NCI-H1694 treated with DMSO at 0.1 percent for 48 hours (cell line): Measurements from ENCODE around the gene CTSA.

Experiments
- DNase-seq: peaks from one replicate; lab custom pipeline; 2025; lab: John Stamatoyannopoulos, UW

Gene CTSA

DNA sequence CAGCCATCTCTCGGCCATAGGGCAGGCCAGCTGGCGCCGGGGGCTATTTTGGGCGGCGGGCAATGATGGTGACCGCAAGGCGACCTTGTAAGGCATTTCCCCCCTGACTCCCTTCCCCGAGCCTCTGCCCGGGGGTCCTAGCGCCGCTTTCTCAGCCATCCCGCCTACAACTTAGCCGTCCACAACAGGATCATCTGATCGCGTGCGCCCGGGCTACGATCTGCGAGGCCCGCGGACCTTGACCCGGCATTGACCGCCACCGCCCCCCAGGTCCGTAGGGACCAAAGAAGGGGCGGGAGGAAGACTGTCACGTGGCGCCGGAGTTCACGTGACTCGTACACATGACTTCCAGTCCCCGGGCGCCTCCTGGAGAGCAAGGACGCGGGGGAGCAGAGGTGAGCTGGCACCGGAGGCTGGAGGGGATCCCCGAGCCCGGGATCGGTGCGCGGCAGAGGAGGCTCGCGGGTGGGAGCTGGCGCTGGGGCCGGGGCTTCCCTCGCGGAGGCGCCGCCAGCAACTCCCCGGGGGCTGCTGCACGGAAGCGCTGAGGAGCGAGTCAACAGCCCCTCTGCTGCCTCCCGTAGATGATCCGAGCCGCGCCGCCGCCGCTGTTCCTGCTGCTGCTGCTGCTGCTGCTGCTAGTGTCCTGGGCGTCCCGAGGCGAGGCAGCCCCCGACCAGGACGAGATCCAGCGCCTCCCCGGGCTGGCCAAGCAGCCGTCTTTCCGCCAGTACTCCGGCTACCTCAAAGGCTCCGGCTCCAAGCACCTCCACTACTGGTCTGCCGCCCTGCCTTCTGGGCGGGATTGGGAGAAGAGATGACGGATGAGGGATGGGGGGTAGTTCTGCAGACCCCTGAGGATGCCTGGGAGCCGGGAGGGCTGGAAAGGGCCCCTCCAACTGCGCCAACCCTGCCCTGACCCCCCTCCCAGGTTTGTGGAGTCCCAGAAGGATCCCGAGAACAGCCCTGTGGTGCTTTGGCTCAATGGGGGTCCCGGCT, at the start of gene CTSA, which contains the start of gene NEURL2:
CTSA (plus strand) TSS at position 351 of the 999 bp plus-strand sequence; CDS start at position 585, 234 bp downstream.
NEURL2 (minus strand) TSS at position 224 of the 999 bp plus-strand sequence; CDS start at position 7, 217 bp downstream.
- peak; percentile 27 for DNase-seq

DNA sequence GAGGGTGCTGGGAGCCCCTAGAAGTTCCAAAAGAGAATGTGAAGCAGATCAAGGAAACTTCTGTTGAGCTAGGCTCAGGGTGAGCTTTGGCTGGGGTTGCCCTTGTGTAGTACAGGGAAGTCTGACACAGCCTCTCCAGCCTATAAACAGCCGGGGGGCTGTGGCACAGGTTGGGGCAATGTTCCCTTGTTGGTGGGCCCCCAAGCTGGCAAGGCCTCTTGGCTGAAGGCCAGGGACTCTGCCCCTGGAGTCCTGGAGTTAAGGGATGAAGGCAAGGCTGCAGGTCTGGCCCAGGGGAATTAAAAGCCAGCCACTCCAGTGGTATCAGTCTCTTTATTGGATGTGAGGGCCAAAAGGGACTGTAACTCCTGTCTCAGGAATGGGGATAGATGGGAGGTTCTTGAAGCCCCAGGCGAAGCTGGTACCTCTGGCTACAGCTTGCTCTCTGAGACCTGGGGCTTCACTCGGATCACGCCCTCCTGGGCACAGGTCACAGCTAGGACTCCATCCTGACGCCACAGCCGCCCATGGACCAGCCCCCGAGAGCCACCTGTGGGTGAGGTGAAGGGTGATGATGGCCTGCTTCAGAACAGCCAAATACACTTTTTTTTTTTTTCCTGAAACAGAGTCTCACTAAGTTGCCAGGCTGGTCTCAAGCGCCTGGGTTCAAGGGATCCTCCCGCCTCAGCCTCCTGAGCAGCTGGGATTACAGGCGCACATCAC, 49.6 kb upstream of the CTSA start:
- DNase-seq = no peak

GRCh38 chr20:45842169-45842812, 48.8 kb upstream of the CTSA start:
- DNase-seq = no peak

- no peak for DNase-seq
Measured at GRCh38 chr20:45843506-45843905, 47.6 kb upstream of the CTSA start.

DNA sequence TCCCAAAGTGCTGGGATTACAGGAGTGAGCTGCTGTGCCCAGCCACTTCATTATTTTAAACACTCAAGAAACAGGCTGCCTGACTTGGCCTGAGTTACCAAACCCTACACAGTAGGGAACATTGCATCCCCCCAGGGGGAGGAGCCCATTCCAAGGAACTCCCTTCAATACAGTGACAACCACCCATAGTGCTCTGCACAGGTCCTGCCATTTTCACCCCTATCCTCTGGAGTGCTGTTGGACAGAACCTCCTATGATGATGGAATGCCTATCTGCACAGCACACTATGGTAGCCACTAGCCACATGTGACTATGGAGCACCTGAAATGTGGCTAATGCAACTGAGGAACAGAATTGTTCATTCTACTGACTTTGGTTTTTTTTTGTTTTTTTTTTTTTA, 45.7 kb upstream of the CTSA start:
- DNase-seq = no peak

DNA sequence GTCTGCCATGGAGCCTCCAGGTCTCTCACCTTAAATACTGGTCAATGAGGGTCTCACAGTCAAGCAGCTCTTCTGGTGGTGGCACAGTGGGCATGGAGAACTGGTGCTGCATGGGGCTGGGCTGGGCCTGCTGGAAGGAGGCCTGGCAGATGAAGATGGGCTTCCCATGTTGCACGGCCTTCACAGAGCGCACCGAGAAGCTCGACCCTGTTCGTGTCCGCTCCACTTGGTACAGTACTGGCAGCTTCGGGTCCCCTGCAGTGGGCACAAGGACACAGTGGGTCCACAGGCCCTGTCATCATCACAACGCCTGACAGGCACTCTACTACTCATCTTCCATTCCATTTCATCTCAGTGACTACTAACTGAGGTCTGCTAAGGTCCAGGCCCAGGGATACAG, 42.7 kb upstream of the CTSA start:
- DNase-seq = no peak

- DNase-seq = no peak
Measured at GRCh38 chr20:45848969-45849582, 42.1 kb upstream of the CTSA start.

GRCh38 chr20:45850238-45850637, 40.9 kb upstream of the CTSA start:
- no peak for DNase-seq

DNA sequence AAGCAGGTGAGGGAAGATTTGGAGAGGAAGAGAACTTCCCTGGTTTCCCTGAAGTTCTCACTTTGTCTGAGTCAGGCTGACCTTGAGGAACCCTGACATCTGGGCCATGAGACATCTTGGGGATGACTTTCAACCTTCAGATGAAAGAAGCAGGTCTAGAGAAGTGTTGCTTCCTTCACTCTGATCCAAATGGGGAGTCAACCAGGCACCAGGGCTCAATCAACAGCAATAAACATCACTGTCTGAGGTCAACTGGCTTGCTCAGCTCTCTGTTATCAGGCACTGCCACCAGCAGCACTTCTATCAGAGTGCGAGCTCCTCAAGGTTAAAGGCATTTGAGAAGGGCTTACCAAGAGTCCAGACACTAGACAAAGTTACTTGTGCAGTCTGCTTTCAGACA, 40.2 kb upstream of the CTSA start:
- no peak for DNase-seq

DNA sequence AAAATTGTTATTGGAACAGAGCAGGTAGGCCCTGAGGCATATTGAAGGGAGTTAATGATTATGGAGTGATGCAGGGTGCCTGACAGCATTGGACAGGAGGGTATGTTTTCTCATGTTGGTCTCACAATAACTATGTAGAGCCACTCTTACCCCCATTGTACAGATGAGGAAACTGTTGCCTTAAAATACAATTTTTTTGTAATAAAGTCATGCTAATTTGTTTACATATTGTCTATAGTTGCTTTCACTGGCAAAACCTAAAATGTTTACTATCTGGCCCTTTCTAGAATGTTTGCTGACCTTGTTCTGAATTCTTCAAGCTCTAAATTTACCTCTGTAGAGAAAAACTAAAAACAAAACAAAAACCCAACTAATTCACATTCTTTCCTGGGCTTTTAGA, 39.6 kb upstream of the CTSA start:
- DNase-seq = no peak

DNA sequence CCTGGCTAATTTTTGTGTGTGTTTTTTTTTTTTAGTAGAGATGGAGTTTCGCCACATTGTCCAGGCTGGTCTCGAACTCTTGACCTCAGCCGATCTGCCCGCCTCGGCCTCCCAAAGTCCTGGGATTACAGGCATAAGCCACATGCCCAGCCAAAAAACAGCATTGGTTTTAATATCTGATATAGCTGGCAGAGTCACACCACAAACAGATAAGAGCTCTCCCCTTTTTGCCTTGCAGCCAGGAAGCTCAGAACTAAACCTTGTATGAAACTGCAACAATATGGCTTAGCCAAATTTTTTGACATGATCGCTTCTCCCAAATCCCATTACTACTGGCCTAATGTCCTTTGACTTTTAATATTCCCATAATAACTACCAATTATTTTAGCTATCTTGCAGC, 38.8 kb upstream of the CTSA start:
- DNase-seq = no peak

- no peak for DNase-seq
Measured at GRCh38 chr20:45853484-45853883, 37.7 kb upstream of the CTSA start.

- DNase-seq = peak; percentile 98
Measured at GRCh38 chr20:45857114-45857881, 33.8 kb upstream of the CTSA start, which contains the start of the genes ACOT8 and ZSWIM3. Gene ACOT8, minus strand, starts transcription at chr20:45857392. Its CDS starts 77 bp downstream, at chr20:45857315. Gene ZSWIM3, plus strand, starts transcription at chr20:45857614. Its CDS starts 212 bp downstream, at chr20:45857826.

- no peak for DNase-seq
Measured at GRCh38 chr20:45857882-45858216, 33.3 kb upstream of the CTSA start.

DNA sequence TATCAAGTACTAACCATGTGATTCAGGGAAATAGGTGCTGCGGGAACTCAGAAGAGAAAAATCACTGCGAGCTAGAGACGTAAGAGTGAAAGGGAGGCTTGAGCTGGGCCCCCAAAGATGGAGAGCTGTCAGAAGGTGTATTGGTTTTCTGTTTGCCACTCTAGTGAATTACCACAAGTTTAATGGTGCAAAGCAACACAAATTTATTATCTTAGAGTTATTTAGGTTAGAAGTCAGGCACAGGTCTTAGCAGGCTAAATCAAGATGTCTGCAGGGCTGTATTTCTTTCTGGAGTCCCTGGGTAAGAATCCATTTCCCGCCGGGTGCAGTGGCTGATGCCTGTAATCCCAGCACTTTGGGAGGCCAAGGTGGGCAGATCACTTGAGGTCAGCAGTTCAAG, 31.2 kb upstream of the CTSA start:
- no peak for DNase-seq

- peak; percentile 35 for DNase-seq
Measured at GRCh38 chr20:45860560-45861220, 30.4 kb upstream of the CTSA start.

GRCh38 chr20:45861221-45862075, 29.7 kb upstream of the CTSA start:
- DNase-seq = no peak

DNA sequence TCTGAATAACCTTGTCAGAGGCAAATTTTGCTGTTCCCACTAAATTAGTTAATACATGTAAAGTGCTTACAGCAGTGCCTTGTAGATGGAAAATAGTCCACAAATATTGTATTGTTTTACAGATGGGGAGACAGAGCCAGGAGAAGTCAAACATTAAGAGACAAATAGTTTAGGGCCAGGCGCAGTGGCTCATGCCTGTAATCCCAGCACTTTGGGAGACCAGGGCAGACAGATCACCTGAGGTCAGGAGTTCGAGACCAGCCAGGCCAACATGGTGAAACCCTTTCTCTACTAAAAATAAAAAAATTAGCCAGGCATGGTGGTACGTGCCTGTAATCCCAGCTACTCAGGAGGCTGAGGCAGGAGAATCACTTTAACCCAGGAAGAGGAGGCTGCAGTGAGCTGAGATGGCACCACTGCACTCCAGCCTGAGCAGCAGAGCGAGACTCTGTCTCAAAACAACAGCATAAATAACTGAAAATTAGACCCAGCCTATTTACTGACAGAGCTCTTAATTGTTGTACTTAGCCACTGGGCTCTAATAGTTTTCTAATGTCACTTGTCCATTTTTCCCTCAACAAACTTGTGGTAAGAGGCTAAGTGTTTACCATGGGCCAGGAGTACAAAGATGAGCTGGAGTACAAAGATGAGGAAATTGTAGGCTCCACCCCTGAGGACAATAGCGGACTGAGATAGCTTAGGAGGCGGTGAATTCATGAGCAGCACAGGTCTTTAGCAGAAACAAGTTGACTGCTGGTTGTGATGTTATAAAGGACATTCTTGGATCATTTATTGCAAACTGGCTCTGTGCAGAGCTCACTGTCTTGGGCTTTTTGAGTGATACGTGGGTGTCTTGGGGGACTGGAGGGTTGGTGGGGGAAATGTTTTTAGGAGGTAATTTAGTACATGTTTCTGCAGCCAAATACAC, 27.3 kb upstream of the CTSA start:
- DNase-seq = no peak
